Osteocyte (in vitro differentiated cells): ENCODE measurements around the gene DNAH11. TPM values are rescaled to one million over a fixed set of nuclear protein-coding genes. Genes with fewer than 3 reads are reported as not detected.

ENCODE experiments used
- DNase-seq: peaks from one replicate; pipeline ENCODE4 v3.0.0; 2021; ENCODE audit warnings: mixed read lengths; ENCODE audit not compliant: unreplicated experiment; ENCODE audit errors: extremely low spot score
- H3K27ac Mint-ChIP-seq: one replicate; pipeline ENCODE4 v1.8.0; 2021; ENCODE audit warnings: mild to moderate bottlenecking, mixed read lengths; ENCODE audit not compliant: unreplicated experiment
- H3K27me3 Mint-ChIP-seq: one replicate; pipeline ENCODE4 v1.8.0; 2021; ENCODE audit warnings: mixed read lengths; ENCODE audit not compliant: unreplicated experiment
- H3K36me3 Mint-ChIP-seq: one replicate; pipeline ENCODE4 v1.8.0; 2021; ENCODE audit warnings: mixed read lengths; ENCODE audit not compliant: unreplicated experiment
- H3K4me1 Mint-ChIP-seq: one replicate; pipeline ENCODE4 v1.8.0; 2021; ENCODE audit warnings: mixed read lengths; ENCODE audit not compliant: unreplicated experiment
- H3K4me3 Mint-ChIP-seq: one replicate; pipeline ENCODE4 v1.8.0; 2021; ENCODE audit warnings: mild to moderate bottlenecking, moderate library complexity, mixed read lengths; ENCODE audit not compliant: unreplicated experiment
- H3K9me3 Mint-ChIP-seq: one replicate; pipeline ENCODE4 v1.8.0; 2021; ENCODE audit warnings: mixed read lengths; ENCODE audit not compliant: unreplicated experiment
- total RNA-seq: library from RNA; stranded (reverse); gene quantifications from 2 replicates; pipeline ENCODE4 v1.2.1, GENCODE V29; 2021
- TF ChIP-seq, protein P1 (sequence below): fragments of 200-600 bp; sonication (generic); IDR thresholded peaks from 2 replicates; pipeline ENCODE4 v1.5.0; 2021; ENCODE audit warnings: antibody characterized with exemption, mild to moderate bottlenecking, moderate library complexity

Gene DNAH11
- total RNA-seq, 1 donor from 2014 or later, result not detected

- Mint-ChIP-seq H3K36me3 (no peaks in the 10 kb centered on the region), H3K9me3 (peaks cover 14% of the 10 kb centered on the region), H3K4me3 (no peak overlapping the region), H3K4me1 (no peaks in the 10 kb centered on the region), H3K27me3 (no peaks in the 10 kb centered on the region), H3K27ac (no peak overlapping the region)
- TF ChIP-seq, protein P1, sequence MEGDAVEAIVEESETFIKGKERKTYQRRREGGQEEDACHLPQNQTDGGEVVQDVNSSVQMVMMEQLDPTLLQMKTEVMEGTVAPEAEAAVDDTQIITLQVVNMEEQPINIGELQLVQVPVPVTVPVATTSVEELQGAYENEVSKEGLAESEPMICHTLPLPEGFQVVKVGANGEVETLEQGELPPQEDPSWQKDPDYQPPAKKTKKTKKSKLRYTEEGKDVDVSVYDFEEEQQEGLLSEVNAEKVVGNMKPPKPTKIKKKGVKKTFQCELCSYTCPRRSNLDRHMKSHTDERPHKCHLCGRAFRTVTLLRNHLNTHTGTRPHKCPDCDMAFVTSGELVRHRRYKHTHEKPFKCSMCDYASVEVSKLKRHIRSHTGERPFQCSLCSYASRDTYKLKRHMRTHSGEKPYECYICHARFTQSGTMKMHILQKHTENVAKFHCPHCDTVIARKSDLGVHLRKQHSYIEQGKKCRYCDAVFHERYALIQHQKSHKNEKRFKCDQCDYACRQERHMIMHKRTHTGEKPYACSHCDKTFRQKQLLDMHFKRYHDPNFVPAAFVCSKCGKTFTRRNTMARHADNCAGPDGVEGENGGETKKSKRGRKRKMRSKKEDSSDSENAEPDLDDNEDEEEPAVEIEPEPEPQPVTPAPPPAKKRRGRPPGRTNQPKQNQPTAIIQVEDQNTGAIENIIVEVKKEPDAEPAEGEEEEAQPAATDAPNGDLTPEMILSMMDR, result no peak
- DNase-seq, result no peak
Observed at GRCh38 chr7:21636694-21637093, 93.9 kb downstream of the DNAH11 start.

DNA sequence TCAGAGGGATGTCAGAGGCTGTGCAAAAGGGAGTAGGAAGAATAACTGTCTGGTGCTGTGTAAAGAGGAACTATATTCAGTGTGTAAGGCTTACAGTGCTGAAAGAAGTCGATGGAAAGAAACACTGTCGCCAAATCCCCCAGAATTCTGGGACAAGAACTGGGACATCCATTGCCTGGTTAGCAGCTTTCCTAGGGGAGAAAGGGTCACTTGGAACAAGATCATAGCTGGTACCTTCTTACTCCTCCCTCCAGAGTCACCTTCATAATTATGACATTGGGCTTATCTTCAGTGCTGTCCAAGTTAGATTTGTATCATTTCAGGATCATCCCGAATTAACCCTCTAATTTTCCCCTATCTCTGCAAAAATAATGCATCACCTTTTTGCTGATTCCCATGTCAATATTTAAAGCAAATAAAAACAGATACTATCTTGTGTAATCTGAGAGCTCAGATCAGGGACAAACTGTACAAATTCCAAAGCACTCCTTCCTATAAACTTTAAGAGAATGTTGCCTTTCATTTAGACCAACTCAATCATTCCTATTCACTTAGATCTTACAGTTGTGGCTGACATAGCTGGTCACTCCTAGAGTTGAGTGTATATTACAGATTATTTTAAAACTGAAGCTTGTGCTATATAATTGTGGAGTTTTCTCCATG lies 96.5 kb downstream of the DNAH11 start:
- Mint-ChIP-seq H3K4me3 (no peak overlapping the region), H3K27ac (no peak overlapping the region), H3K27me3 (peaks cover 1% of the 10 kb centered on the region), H3K36me3 (no peaks in the 10 kb centered on the region), H3K4me1 (no peaks in the 10 kb centered on the region), H3K9me3 (no peaks in the 10 kb centered on the region)
- TF ChIP-seq, protein P1, result no peak
- DNase-seq, result no peak

DNA sequence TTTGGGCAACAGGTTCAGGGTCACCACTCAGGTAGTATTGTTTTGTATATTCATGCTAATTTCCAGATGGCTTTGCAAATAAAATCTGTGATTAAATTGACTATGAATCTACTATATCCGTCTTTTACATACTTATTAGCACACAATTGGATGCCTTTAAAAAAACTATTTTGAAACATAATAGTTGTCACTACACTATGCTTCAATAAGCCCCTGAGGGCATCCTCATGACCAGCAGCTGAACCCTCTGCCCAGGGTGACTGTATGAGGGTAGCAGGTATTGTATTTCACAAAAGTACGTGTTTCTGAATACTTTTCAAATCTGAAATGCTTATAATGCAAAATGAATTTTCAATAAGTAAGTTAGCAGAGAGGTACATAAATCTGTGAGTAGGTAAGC lies 97.3 kb downstream of the DNAH11 start:
- TF ChIP-seq, protein P1, result no peak
- no peak for DNase-seq

DNA sequence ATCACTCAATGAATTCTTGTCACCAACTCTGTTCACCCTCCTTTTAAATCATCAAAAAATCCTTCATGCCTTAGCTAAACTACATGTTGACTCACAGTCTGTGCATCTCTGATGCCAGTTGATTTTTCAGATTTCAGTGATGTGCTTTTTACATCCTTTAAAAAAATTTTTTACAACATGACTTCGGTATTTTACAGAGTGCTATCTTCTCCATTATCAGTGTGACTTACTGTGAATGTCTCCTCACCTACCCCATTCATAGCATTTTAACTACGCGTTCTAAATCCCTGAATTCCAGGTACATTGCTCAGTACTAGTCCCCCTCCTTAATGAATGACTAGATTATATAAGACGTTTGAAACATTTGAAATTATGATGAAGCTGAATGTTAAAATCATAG lies 98.7 kb downstream of the DNAH11 start:
- TF ChIP-seq, protein P1, result no peak
- no peak overlapping the region for H3K4me3 Mint-ChIP-seq
- H3K36me3 Mint-ChIP-seq, result no peaks in the 10 kb centered on the region
- no peak for DNase-seq
- H3K4me1 Mint-ChIP-seq, result no peaks in the 10 kb centered on the region
- no peak overlapping the region for H3K27ac Mint-ChIP-seq
- peaks cover 3% of the 10 kb centered on the region for H3K27me3 Mint-ChIP-seq
- H3K9me3 Mint-ChIP-seq, result no peaks in the 10 kb centered on the region

More for the DNA sequence above, 97.3 kb downstream of the DNAH11 start:
- Mint-ChIP-seq H3K4me3 (no peak overlapping the region), H3K27ac (no peak overlapping the region), H3K4me1 (no peaks in the 10 kb centered on the region), H3K27me3 (peaks cover 3% of the 10 kb centered on the region), H3K36me3 (no peaks in the 10 kb centered on the region), H3K9me3 (no peaks in the 10 kb centered on the region)

DNA sequence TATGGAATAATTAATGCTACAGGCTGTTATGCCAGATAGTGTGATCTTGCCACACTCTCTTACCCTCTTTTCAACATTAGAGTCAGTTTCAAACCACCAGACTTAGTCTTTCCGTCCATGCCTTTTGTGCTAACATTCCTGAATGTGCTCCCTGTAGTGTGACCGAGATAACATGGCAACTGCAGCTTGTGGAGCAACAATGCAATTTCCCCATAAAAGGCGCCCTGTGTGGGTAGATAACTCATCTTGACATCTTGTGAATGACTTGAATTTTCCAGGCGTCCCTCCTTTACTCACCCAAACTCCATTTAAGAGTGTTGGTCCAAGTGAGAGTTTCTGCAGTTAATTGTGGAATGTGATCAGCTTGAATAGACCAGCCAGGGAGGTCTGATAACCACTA lies 99.6 kb downstream of the DNAH11 start:
- H3K27ac Mint-ChIP-seq, result no peak overlapping the region
- TF ChIP-seq, protein P1, result no peak
- H3K36me3 Mint-ChIP-seq, result no peaks in the 10 kb centered on the region
- H3K4me1 Mint-ChIP-seq, result no peaks in the 10 kb centered on the region
- H3K4me3 Mint-ChIP-seq, result no peak overlapping the region
- DNase-seq, result no peak
- no peaks in the 10 kb centered on the region for H3K9me3 Mint-ChIP-seq
- peaks cover 3% of the 10 kb centered on the region for H3K27me3 Mint-ChIP-seq
